NCI-H69 (cell line): ENCODE measurements around the gene CAMK4.
A peak's percentile ranks its signal among the peaks of the same experiment; 100 is the strongest.
"Not testable (repeated sequence)": the region's sequence is repeated elsewhere in the genome, so short reads cannot be mapped to it uniquely, and the experiment has no call there.

Experiments used
- DNase-seq: peaks from one replicate; lab custom pipeline; 2025; lab: John Stamatoyannopoulos, UW

Gene CAMK4

GRCh38 chr5:111383288-111383970, 159.2 kb downstream of the CAMK4 start:
- peak; percentile 28 for DNase-seq

- DNase-seq, result peak; percentile 71
These were observed 160.0 kb downstream of the CAMK4 start for GRCh38 chr5:111384220-111384619.

- peak; percentile 72 for DNase-seq
These were observed 160.9 kb downstream of the CAMK4 start for GRCh38 chr5:111385051-111385450.

- peak; percentile 97 for DNase-seq
These were observed 162.0 kb downstream of the CAMK4 start for GRCh38 chr5:111385970-111386831.

- DNase-seq, result no peak
These were observed 162.6 kb downstream of the CAMK4 start for GRCh38 chr5:111386832-111387162.

GRCh38 chr5:111387361-111387760, 163.2 kb downstream of the CAMK4 start:
- DNase-seq, result peak; percentile 39

- no peak for DNase-seq
These were observed 165.4 kb downstream of the CAMK4 start for GRCh38 chr5:111389390-111390082.

- DNase-seq, result no peak
These were observed 168.0 kb downstream of the CAMK4 start for GRCh38 chr5:111392181-111392580.

- DNase-seq, result no peak
These were observed 170.4 kb downstream of the CAMK4 start for GRCh38 chr5:111394586-111394985.

- DNase-seq, result no peak
These were observed 173.8 kb downstream of the CAMK4 start for GRCh38 chr5:111398013-111398412.

GRCh38 chr5:111399113-111399512, 174.9 kb downstream of the CAMK4 start:
- no peak for DNase-seq

GRCh38 chr5:111401906-111402305, 177.7 kb downstream of the CAMK4 start:
- DNase-seq, result no peak

GRCh38 chr5:111404270-111404769, 180.1 kb downstream of the CAMK4 start:
- no peak for DNase-seq

- DNase-seq, result no peak
These were observed 183.4 kb downstream of the CAMK4 start for GRCh38 chr5:111407562-111407961.

GRCh38 chr5:111408817-111409216, 184.6 kb downstream of the CAMK4 start:
- no peak for DNase-seq

GRCh38 chr5:111409266-111409665, 185.1 kb downstream of the CAMK4 start:
- DNase-seq, result not testable (repeated sequence)

GRCh38 chr5:111410067-111410466, 185.9 kb downstream of the CAMK4 start:
- not testable (repeated sequence) for DNase-seq

GRCh38 chr5:111411301-111411700, 187.1 kb downstream of the CAMK4 start:
- DNase-seq, result peak; percentile 16

- DNase-seq, result no peak
These were observed 188.4 kb downstream of the CAMK4 start for GRCh38 chr5:111412593-111412992.

- no peak for DNase-seq
These were observed 190.9 kb downstream of the CAMK4 start for GRCh38 chr5:111415053-111415452.

GRCh38 chr5:111422245-111422644, 198.1 kb downstream of the CAMK4 start:
- no peak for DNase-seq
